Left renal pelvis (tissue), 4 donors: ENCODE data around the gene CHD6. TPM values are rescaled to one million over a fixed set of nuclear protein-coding genes. Genes with fewer than 3 reads are reported as not detected.

Experiments used
- DNase-seq, 4 donors: peaks; one replicate each; pipeline ENCODE4 v3.0.0-alpha.2; 2013; ENCODE audit warnings: low read depth in 4 of 4, low spot score in 3 of 4
- polyA plus RNA-seq, 4 donors: library from polyadenylated mRNA; unstranded; fragments of 120-200 nt; gene quantifications; one replicate each; pipeline ENCODE4 v1.2.1, GENCODE V29; 2013; ENCODE audit not compliant: insufficient read length in 4 of 4

The CHD6 gene
- polyA plus RNA-seq, 4 donors: 41.3 to 53.4 (median 52.0) TPM

- DNase-seq: no peak
These were observed 242.3 kb downstream of the CHD6 start for GRCh38 chr20:41375846-41376245.

GRCh38 chr20:41373931-41374920, 244.0 kb downstream of the CHD6 start:
- no peak for DNase-seq

- no peak for DNase-seq
These were observed 244.9 kb downstream of the CHD6 start for GRCh38 chr20:41373251-41373783.

GRCh38 chr20:41371371-41371770, 246.8 kb downstream of the CHD6 start:
- no peak for DNase-seq

GRCh38 chr20:41370176-41370575, 248.0 kb downstream of the CHD6 start:
- DNase-seq: no peak

- no peak for DNase-seq
These were observed 248.5 kb downstream of the CHD6 start for GRCh38 chr20:41369673-41370072.

- DNase-seq: no peak
These were observed 250.2 kb downstream of the CHD6 start for GRCh38 chr20:41367956-41368355.

GRCh38 chr20:41367393-41367695, 250.8 kb downstream of the CHD6 start:
- no peak for DNase-seq

GRCh38 chr20:41366546-41367392, 251.4 kb downstream of the CHD6 start, which contains the start of gene EMILIN3:
TSS of gene EMILIN3 (minus strand) at chr20:41366818. CDS start at chr20:41366634, 184 bp downstream.
- DNase-seq: no peak

GRCh38 chr20:41365777-41366545, 252.2 kb downstream of the CHD6 start:
- DNase-seq: no peak

- DNase-seq: no peak
These were observed 253.0 kb downstream of the CHD6 start for GRCh38 chr20:41364967-41365765.

- no peak for DNase-seq
These were observed 253.8 kb downstream of the CHD6 start for GRCh38 chr20:41364236-41364855.

- no peak for DNase-seq
These were observed 254.6 kb downstream of the CHD6 start for GRCh38 chr20:41363601-41364000.

- no peak for DNase-seq
These were observed 255.4 kb downstream of the CHD6 start for GRCh38 chr20:41362748-41363140.

- DNase-seq: no peak
These were observed 256.1 kb downstream of the CHD6 start for GRCh38 chr20:41361757-41362747.

GRCh38 chr20:41360831-41361756, 257.1 kb downstream of the CHD6 start:
- no peak for DNase-seq

GRCh38 chr20:41359541-41360011, 258.6 kb downstream of the CHD6 start:
- no peak for DNase-seq
